Inflammatory macrophage treated with lipopolysaccharide for 1 hour (primary cell): ENCODE results near the gene SAMMSON.

Source experiments
- DNase-seq, 2 donors: peaks; one replicate each; pipeline ENCODE4 v3.0.0-alpha.2; 2020 to 2022

SAMMSON gene

DNA sequence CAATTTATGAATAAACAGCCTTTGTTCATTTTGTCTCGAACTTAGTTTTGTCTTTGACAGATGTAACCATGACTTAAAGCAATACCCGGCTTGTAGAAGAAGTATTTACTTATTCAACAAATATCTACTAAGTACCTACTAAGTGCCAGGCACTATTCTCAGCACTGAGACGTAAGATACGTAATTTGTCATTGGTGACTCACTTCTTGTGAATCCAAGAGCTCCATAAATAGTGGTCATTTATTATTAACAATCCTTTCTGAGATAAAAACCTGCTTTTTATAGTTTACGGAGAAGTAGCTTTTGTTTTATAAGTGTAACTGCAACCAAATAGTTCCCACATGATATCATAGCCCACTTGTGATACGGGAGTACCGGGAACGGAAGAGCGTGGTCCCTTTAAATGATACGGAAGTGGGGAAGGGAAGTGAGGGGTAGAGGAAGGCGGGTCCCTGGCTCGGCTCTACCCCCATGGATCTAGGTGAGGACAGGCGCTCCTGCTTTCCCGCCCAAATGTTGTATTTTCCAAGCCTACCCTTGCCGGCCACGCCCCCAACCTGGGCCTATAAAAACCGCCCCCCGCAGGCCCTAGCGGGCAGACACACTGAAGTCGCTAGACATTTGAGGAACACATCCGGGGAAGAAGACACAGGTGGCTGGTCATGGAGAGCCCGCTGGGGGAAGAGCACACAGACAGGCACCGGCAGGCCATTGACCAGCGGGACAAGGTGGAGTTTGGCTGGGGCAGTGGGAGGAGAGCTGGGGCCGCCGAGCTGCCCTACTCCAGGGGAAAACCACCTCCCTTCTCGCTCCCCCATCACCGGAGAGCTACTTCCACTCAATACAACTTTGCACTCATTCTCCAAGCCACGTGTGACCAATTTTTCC lies at the start of gene SAMMSON:
TSS of gene SAMMSON (plus strand) at position 594 of the 888 bp plus-strand sequence.
- no peak for DNase-seq

DNA sequence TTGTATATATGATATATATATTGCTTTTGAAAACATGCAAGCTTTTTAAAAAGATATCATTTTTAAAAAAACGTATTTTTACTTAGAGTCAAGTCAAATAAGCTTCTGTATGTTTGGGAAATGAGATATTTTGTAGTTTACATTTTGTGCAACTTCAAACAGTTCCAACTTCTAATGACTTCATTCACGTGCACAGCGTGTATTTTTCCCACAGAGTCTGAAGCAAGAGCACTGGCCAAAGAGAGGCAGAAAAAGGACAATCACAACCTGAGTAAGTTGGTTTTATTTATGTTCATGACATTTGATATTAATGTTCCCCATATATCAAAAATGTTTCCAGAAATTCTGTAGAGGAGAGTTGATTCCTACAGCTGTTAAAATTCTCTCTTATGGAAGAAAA lies 47.9 kb upstream of the SAMMSON start:
- no peak for DNase-seq

DNA sequence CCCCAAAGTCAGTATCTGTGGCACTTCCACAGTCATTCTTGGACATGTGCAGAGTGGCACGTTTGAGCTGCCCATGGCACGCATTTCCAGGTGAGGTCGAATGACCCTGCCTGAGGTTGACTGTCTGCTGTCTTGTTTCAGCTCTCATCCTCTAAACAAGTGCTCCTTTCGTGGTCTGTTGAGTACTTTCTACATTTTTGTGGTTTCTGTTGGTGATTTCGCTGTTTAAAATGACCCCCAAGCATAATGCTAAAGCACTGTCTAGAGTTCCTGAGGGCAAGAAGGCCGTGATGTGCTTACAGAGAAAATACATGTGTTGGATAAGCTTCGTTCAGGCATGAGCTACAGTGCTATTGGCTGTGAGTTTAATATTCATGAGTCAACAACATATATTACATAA lies 40.0 kb upstream of the SAMMSON start:
- DNase-seq: no peak

DNA sequence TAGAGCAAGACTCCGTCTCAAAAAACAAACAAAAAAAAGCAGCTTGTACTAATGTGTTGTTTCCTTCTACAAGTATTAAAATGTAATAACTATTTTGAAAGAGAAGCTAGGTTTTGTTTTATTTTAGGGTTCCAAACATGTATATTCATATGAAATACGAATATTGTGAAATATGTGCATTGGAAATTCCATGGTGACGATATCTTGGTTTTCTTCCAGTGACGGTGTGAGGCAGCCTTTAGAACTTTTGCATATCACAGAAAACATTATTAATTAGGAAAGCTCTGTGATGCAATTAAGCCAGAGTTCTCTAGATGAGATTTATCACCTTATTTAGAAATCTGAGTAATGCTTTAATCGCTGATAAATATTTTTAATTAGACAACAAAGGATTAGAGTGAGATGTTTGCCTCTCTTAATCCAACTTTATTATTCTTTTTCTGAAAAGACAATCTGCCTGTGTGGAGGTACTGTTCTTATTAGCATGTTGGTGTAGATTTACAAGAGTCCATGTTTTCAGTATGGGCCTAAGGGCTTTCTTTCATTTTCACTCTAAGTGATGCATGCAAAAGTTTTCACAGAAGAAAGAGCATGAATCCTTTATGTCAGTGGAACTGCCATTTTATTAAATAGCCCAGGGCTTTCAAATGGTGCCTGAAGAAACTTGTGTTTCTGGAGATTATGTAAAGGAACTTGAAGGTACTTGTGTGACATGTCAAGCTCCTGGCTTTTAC lies 37.7 kb upstream of the SAMMSON start:
- peak; percentile 83 to 98 for DNase-seq

DNA sequence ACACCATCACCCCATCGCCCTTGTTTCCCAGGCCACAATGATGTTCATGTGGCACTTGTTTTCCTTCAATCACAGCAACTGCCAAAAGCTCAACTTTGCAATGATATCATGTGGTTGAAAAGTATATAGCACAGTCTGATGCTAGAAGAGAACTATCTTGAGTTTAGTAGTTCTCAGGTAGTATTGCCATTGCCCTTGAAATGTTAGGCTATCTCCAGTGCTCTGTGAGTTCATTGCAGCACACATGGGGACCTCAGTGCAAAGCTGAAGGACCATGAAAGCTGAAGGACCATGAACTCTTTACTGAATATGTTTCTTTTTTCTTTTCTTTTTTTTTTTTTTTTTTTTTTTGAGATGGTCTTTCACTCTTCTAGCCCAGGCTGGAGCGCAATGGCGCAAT lies 35.9 kb upstream of the SAMMSON start:
- no peak for DNase-seq

DNA sequence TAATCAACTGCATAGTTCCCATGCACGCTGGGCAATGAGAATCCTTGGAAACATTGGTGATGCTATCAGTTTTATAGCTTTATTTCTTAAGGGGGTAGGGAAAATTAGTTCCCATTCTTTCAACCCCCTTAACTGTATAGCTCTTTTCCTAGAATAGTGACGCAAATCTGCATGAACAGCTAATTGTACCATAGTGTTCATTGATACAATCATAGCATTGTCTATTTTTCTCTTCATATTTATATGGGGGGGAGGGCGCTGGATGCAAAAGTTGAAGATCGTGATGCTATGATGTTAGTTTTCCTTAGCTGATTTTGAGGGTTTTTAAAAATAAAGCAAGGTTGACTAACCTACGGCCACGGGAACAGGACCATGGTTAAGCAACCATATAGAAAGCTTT lies 32.4 kb upstream of the SAMMSON start:
- DNase-seq: no peak

DNA sequence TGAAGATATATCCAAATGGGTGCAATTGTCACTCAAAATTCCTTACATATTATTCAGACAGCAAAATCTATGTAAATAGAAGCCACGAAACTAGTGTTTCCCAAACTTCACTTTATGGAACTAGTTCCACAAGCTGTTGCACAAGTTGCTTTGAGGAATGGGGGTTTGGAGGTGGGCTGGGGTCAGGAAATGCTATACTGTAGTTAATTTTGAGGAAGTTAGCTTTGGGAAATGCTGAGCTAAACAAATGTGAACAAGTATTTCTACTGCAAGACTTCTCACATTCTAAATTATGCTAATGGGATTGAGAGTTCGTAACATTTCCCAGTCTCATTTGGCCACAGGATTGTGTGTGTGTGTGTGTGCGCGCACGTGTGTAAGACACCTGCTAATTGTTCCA lies 28.7 kb upstream of the SAMMSON start:
- peak; percentile 64 to 66 for DNase-seq

DNA sequence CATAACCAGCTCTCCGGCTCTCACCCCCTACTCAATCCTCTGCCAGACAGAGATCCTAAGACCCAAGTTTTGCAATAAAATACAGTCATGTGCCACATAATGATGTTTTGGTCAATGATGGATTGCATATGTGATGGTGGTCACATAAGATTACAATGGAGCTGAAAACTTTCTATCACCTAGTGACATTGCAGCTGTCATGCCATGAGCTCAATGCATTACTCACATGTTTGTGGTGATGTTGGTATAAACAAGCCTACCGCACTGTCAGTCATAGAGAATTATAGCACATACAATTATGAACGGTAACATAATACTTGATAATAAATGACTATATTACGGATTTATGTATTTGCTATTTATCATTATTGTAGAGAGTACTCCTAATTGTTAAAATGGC lies 26.9 kb upstream of the SAMMSON start:
- DNase-seq: no peak

DNA sequence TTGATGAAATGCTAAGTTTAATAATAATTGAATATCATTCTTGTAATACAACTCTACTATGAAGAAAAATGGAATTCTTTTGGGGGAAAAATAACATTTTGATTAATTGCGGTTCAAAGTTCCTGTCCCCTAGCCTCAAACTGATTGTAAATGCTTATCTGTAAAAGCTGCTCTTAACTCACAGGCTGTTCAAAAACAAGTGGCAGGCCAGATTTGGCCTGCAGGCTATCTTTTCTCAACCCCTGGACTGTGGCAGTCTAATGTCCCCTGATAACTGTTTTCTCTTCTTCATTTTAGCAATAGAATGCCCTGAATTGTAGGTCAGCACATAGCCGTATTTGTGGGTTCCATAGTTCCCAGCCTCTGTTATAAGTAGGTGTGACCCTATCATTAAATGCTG lies 23.5 kb upstream of the SAMMSON start:
- no peak for DNase-seq

DNA sequence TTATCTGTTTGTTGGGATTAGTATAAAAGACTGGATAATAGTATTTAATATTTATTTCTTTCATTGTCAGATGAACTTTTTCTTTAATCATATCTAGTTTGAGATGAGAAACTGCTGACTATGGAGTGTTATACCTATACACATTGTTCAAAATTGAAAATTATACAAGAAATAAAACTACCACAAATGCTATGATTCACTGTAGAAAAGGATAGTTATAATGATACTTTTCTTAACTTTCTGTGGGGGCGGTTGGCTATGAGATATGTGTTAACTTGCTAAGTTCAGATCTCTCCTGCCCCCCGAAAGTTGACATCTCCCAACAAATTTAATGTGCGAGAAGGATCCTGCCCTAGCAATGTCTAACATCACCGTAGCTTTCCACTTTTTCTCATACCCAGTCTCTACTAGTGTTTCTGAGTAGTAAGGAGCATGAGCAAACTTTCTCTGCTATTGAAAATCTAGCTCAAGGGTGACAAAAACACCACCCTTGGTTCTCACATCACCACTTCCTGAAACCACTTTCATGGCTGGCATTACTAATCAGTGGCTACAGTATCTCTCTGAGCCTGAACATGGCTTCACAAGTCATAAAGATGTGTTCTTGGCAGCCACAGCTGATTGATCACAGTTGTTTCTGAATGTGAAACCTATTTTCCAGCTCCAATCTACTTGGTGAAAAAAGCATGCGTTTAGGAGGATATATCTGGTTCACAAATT lies 15.8 kb upstream of the SAMMSON start:
- peak; percentile 59 to 64 for DNase-seq

DNA sequence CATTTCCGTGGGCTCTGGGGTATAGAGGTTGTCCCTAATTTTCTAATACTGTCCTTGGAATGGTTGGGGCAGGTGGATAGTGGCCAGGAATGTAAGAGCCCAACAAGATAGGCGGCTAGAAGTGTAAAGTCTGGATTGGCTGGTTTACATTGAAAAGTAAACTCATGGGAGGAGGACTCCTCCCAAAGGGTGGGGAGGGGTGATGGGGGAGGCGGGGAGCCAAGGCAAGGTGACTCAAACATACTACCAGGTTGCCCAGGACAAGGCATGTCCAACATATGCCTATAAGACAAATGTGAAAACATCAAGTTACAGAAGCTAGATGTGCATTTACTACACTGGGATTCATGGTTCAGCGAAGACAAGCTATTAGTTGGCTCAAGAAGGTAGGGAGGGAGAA lies 14.3 kb upstream of the SAMMSON start:
- no peak for DNase-seq

DNA sequence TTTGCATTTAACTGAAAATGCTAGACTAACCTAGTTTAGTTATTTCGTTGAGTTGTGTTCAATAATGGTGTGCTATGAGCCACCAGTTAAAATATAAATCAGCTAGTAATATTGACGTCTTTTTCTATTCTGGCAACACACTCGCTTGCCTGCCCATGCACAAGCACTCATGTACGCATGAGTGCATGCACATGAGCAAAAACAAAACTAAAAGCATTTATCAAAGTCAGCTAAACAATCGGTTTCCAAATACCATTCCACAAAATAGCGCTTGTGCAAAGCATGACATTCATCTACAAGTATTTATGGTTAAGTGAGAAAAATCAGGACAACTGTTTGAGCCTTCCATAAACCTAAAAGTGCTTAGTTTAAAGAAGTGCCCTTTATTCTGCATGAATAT lies 13.1 kb upstream of the SAMMSON start:
- DNase-seq: no peak

DNA sequence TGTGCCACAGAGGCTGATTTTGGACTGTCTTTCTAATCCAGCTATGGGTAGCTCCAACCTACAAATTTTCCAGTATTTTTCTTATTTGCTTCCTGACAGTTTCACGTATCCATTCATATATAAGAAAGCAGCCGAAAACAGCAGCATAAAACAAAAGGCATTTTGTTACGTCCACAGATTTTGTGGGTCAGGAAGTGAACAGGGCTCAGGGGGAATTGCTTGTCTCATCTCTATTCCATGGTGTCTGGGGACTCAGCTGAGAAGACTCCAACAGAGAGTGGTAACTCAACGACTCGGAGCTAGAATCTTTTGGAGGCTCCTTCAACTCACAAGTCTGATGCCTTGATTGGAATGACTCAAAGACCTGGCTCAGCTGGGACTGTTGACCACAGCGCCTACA lies 11.7 kb upstream of the SAMMSON start:
- no peak for DNase-seq

DNA sequence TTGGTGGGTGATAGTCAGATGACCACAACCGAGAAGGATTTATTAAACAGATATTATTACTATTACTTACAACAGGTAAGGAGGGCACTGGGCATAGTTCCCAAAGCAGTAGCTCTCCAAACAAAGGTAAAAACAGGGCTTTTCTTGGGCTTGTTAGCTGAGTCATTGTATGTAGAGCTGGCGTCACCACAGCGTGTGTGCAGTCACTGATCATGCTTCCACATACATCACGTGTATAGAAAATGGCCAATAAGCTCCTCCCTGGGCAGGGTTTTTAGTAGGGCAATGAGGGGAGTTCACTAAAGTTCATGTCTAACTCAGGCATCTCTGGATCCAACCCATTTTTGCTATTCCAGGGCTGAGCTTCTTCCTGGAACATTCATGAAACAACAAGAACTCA lies 5.8 kb upstream of the SAMMSON start:
- DNase-seq: no peak

DNA sequence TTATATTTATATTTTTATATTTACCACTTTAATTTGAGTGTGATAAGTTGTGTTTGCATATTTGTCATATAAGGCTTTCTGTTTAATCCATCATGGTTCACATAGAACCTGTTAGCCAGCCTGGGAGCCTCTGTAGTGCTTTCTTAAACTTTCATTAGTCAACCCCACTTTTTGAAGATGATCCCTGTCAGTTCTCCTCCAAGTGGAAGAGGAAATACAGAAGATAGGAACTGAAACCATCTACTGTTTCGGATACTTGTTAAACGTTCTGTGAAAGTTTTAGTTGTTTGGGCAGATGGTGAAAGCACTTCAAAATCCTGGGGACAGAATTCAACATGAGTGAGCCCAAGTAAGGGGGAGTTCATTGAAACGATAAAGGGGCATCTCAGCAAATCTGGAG lies 4.6 kb upstream of the SAMMSON start:
- DNase-seq: peak; percentile 65

DNA sequence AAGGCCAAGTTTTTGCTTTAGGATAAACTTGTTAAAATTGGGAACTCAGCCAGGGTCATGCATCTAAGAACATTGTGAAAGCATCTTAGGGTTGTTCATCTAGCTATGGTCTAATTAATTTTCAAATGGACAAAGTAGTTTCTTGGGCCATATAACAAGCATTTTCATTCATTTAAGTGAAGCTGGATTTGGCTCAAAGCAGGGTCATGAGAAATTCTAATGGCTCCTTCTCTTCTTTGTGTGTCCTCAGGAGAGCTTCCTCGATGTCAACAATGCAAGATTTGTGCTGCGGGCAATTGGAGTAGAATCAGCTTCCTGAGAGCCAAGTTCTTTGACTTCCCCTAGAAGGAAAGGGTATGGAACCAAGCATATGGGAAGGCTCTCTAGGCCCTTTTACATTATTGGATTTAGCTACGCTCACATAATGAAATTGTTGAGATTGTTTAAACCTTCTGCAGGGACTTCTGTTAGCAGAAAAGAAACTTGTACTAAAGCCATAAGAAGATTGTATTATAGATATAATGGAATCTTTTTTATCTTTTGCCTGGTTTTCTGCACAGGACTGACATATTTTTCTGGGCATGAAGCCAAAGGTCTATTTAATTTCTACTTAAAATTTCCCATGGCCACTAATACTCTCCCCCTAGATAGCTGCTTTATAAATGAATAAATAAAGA lies 1.8 kb upstream of the SAMMSON start:
- no peak for DNase-seq

DNA sequence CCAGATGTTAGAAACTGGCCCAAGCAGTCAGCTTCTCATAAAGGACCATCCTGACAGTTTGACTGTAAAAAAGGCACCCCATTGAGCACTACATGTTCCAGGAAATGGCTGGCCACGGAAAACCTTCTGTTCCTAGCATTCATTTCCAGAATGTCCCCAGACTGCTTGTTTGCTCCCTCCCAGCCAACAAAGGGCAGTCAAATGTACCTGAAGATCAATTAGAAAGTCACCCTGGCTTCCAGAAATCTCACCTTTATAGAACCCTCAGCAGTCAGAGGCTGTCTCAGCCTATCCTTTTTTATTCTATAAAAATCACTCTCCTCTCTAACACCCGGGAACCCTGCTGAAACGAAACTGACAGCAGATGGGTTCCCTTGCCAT lies 784 bp upstream of the SAMMSON start:
- DNase-seq: no peak

DNA sequence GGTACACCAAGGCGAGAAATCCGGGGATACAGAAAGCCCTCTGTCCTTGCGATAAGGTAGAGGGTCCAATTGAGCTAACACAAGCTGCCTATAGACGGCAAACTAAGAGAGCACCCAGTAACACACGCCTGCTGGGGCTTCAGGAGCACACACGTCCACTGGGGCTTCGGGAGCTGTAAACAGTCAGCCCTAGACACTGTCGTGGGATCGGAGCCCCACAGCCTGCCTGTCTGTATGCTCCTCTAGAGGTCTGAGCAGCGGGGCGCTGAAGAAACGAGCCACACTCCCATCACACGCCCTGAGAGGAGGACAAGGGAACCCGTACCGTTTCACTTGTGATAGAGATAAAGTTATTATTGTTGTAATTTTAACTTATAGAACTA lies 486 bp downstream of the SAMMSON start:
- no peak for DNase-seq

DNA sequence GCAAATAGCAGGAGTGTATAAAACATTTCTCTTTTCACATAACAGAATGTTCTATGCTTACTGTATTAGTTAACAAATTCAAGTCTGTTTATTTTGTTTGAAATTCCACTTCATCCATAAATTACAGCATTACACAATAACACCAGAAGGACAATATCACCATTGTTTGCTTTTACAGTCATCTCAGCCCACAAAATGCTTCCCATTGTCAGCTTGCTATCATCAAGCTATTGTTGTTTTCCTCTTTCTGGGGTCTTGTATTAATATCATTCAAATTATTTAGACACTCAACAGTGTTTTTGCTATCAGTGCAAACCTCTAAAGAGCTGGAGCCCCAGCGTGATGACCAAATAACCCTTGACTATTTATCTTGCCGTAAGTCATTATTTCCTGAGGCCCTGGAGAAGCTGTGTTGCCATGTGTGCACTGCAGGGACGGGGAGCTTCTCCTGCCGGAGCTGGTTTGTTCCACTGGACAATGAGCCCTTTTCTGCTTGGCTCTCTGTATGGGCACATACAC lies 1.1 kb downstream of the SAMMSON start:
- no peak for DNase-seq

DNA sequence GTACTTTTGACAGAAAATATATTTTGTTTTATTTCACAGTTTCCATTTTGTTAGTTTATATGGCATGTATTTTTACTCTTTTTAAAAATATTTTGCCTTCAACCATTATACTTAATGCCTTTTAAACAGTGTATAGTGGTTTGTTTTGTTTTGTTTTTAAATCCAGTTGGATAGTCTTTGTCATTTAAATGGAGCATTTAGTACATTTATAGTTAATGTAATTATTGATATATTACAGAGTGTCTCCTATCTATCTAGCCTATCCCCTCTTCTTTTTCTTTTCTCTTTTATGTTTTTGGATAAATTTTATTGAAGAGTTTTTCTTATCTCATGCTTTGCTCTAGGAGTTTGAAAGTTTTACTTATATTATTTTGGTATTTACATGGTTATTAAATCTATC lies 3.6 kb downstream of the SAMMSON start:
- DNase-seq: no peak

DNA sequence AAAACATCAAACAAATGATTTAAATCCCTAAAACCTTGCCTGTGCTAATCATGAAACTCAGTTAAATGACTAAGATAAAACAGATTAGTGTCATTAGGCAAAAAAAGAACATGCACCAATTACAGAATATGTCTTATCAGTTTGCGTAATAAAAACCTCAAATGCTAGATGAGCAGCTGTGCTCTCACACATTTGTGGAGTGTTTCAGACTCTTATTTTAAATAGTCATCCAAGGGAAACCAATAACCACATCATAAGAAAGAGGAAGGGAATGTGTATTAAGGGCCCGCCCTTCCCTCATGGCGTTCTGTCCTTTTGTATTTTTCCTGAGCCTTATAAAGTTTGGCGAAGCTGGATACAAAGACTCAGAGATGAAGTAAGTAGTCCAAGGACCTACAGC lies 6.6 kb downstream of the SAMMSON start:
- DNase-seq: peak; percentile 30 to 44

DNA sequence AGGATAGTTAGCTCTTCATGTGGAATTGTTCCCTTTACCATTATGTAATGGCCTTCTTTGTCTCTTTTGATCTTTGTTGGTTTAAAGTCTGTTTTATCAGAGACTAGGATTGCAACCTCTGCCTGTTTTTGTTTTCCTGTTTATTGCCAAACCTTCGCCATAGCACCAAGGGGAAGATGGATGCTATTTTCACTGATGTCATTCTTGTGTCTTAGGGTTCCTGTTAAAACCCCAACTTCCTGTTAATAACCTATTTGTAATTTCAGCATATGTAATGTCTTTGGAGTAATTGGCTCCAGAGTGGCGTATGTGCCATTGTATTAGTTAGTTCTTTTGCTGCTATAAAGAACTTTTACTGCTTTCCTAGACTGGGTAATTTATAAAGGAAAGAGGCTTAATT lies 10.8 kb downstream of the SAMMSON start:
- DNase-seq: peak; percentile 69 to 75

DNA sequence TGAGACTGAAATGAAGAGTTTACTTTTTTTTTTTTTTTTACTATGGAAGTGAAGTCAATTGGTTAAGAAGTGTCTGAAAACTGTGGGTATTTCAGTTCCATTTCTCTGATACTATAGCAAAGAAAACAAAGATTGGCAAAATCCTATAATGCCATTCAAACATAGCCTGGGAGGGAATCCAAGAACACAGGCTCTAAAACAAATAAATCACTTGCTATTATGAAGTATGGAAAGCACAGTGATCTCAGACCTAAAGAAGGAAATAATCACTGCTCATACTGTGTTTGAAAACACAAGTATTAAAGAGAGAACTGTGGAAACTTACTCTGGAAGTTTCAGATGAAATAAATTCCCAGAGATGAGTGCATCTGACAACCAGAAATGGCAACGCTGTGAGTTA lies 12.0 kb downstream of the SAMMSON start:
- no peak for DNase-seq
